A673 (cell line): Measurements from ENCODE around the gene ERGIC1.

Experiments
- EZH2 ChIP-seq: fragments of 200-600 bp; sonication (generic); IDR thresholded peaks from 2 replicates; pipeline ENCODE4 v1.6.1; 2017; ENCODE audit warnings: borderline replicate concordance, low read depth, mild to moderate bottlenecking, mixed read lengths, antibody characterized with exemption, low read length; ENCODE audit not compliant: poor library complexity, severe bottlenecking
- TF ChIP-seq, protein P1 (sequence below): fragments of 300-800, 200-600 bp; sonication (generic); conservative IDR thresholded peaks from 2 replicates; pipeline ENCODE4 v1.5.1; 2017; ENCODE audit warnings: low read depth, mild to moderate bottlenecking, antibody characterized with exemption, low read length, moderate library complexity, mixed read lengths

DNA sequence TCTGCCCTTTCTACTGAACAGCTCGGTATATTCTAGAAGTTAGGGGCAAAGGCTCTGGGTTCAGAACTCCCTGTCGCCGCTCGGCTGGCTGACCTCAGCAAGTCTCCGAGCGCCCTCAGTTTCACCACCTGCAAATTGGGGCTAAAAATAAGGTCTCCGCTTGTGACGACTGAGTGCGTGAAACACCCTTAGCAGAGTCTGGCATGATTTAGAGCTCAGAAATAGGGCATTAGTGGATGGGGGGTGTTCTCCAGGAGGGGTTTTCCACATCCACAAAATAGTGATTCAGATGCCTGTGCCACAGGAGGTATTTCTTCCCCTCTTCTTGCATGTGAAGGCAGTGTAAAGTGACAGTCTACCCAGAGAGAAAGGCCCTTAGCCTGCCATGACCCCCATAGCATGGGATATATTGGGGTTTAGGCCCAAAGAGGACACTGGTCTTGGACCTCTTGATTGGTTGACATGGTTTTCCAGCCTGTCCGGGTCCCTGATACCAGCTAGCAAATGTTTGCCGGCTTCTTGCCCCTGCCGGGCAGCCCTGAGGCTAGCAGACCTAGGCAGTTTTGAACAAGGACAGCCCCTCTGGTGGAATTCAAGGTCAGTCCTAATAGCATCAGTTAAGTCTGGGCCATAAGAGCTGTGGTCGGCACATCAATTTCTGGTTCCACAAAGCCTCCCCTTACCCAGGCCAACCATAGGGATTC is 1.4 kb downstream of the ERGIC1 start:
- no peak for TF ChIP-seq EZH2
- TF ChIP-seq, protein P1, sequence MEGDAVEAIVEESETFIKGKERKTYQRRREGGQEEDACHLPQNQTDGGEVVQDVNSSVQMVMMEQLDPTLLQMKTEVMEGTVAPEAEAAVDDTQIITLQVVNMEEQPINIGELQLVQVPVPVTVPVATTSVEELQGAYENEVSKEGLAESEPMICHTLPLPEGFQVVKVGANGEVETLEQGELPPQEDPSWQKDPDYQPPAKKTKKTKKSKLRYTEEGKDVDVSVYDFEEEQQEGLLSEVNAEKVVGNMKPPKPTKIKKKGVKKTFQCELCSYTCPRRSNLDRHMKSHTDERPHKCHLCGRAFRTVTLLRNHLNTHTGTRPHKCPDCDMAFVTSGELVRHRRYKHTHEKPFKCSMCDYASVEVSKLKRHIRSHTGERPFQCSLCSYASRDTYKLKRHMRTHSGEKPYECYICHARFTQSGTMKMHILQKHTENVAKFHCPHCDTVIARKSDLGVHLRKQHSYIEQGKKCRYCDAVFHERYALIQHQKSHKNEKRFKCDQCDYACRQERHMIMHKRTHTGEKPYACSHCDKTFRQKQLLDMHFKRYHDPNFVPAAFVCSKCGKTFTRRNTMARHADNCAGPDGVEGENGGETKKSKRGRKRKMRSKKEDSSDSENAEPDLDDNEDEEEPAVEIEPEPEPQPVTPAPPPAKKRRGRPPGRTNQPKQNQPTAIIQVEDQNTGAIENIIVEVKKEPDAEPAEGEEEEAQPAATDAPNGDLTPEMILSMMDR: no peak
